ENCODE results near the gene MEIKIN. TPM values are rescaled to one million over a fixed set of nuclear protein-coding genes. Genes with fewer than 3 reads are reported as not detected.
"Not testable (repeated sequence)": the region's sequence is repeated elsewhere in the genome, so short reads cannot be mapped to it uniquely, and the experiment has no call there.

The MEIKIN gene
- total RNA-seq, 1 donor from 2014 or later = not detected

DNA sequence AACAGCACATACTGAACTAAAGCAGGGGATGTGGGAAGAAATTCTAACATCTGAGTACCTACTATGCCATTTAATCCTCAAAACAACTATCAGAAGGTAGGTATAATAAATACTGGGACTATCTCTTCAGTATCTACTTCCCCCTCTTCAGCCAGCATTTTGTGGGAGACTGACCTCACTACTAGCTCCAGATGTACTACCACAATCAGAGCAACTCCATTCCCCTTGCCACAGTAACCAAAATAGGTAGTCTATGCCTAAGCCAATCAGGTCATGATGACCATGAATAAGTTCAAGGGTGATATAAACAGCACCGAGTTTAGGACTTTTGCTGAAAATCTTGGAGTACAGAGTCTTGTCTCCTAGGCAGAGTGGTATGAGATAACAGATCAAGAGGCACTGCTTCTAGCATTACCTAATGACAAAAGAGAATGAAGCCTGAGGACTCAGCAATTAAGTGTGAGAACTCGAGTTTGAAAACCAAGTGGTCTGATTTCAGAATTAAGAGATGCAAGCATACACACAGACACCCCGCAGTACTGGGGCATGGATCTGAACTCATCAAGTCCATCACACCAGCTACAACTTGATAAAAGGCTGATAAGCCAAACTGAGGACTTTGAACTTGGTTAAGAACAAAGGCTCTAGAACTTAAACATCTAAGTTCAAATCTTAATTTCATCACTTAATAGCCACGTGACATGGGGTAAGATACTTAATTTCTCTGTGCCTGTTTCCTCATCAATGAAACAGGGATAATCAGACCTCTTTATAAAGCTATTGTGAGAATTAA, 158.4 kb downstream of the MEIKIN start:
- no peak for DNase-seq (ENCODE audit: low spot score)
- intact Hi-C loops (cut with DNase I) = no loop called here

DNA sequence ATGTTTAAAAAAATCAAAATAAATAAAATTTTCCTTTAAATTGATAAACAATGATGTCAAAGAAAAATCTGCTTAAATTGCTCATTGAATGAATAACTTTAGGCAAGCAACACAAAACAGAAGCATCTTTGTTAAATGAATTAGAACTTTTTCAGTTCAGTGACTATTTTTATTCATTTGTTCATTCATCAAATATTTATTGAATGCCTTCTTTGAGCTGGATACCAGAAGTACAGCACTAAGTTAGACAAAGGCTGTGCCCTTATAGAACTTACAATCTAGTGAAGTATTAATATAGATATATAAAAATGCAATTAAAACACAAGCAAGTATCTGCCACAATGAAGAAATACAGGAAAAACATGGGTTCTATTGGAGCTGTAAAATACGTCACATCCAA, 159.4 kb downstream of the MEIKIN start:
- DNase-seq (ENCODE audit: low spot score) = no peak
- intact Hi-C loops (cut with DNase I) = no loop called here

DNA sequence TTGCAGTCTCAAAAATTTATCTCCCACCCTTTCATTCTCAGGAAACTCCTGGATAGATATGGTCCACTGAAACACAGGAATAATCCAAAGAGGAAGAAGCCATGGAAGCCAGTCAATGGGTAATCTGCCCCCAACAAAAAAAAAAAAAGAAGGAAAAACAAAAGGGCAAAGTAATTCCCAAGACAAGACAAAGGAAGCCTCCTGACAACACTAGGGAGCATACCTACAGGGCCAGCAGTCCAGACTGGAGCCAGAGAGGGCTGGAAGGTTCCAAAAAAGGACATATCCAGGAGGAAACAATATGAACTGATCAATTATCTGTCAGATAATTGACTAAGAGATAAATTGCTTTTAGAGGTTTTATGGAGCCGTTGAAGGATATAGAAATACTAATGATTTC, 161.6 kb downstream of the MEIKIN start:
- intact Hi-C loops (cut with DNase I) = no loop called here
- no peak for DNase-seq (ENCODE audit: low spot score)

DNA sequence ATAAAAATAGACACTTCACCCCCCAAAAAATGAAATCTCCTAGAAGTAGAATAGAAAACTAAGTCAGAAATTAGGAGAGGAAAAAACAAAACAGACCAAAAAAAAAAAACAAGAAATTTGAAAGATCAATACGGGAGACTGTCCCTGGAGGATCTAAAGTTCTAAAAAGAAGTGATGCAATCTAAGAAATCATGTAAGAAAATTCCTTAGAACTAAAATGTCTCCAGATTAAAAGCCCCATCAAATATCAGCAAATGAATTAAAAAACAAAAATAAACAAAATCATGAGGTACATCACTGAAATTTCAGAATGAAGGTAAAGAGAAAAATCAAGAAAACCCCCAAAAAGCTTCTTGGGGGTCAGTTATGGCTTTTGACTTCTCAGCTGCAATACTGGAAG, 162.1 kb downstream of the MEIKIN start:
- intact Hi-C loops (cut with DNase I) = no loop called here
- DNase-seq (ENCODE audit: low spot score) = no peak

DNA sequence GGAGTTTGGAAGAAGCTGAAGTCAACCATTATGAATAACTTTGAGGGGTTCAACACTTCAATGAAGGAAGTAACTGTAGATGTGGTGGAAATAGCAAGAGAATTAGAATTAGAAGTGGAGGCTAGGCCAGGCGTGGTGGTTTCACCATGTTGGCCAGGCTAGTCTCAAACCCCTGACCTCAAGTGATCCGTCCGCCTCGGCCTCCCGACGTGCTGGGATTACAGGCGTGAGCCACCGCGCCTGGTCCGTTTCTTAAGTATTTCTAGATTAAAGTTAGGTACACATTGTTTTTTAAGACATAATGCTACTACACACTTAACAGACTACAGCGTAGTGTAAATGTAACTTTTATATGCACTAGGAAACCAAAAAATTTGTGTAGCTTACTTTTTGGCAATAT, 162.7 kb downstream of the MEIKIN start:
- intact Hi-C loops (cut with DNase I) = no loop called here
- no peak for DNase-seq (ENCODE audit: low spot score)

DNA sequence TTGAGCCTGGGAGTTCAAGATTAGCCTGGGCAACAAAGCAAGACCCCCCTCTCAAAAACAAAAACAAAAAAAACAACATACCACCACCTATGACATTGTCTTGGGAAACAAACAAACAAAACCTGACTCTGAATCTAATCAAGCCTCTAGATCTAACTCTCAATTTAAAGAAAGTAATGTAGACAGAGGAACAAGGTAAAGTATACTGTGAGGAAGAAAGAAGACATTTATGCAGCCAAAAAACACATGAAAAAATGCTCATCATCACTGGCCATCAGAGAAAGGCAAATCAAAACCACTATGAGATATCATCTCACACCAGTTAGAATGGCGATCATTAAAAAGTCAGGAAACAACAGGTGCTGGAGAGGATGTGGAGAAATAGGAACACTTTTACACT, 167.3 kb downstream of the MEIKIN start:
- intact Hi-C loops (cut with DNase I); DNase-seq (ENCODE audit: low spot score): not testable (repeated sequence)

DNA sequence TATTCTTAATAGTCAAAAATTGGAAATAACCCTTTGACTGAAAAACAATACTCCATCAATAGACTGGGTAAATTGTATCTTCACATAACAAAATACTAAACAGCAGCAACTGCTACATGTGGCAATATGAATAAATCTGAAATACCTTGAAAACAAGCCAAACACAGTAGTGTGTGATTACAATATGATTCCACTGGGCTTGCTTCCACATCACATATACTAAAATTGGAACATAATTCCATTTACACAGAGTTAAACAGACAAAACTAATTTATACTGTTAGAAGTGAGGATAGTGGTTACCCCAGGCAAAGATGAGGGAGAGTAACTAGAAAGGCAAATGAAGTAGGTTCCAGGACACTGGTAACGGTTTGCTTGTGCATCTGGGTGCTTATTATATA, 169.0 kb downstream of the MEIKIN start:
- intact Hi-C loops (cut with DNase I) = no loop called here
- no peak for DNase-seq (ENCODE audit: low spot score)

DNA sequence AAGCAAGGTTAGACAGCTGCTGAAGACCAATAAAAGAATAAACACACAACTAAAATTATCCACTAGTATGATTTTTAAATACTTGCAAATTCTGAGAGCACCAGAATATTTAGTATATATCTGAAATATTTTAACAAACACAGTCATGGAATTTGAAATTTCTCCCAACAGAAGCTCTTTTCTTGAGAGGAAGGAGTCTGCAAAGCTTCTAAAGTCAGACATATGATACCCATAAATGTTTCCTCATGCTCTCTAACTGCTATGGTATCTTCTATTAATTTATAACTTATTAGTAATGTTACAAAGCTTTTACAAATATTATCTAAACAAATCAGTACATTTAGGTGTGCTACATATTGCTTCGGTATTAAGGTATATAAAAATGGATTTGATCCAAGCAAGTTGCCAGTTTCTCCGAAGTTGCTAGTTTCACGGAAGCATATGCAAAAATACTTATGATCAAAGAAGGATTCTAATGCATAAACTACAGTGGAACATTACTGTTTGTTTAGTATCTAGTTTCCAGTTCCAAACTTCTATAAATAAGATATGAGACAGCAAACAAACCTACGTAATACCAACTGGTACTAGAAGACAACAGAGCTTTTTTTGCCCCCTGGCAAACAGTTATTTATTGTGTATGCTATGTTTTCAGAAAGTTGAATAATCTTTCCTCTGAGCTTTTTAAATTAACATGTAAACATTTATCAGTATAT, 170.7 kb downstream of the MEIKIN start:
- intact Hi-C loops (cut with DNase I) = no loop called here
- no peak for DNase-seq (ENCODE audit: low spot score)

DNA sequence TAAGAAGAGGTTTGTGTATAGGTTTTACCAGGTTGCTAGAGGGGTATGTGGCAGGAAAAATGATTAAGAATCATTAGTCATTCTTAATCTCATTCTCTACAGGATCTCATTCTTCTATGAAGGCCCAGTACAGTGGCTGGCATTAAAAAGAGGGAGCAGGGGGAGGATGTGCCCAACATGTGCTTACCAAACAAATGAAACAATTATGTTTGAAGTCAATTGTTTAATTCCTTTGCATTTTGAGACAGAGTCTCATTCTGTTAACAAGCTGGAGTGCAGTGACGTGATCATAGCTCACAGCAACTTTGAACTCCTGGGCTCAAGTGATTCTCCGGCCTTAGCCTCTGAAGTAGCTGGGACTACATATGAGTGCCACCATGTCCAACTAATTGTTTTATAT, 171.7 kb downstream of the MEIKIN start:
- intact Hi-C loops (cut with DNase I) = no loop called here
- DNase-seq (ENCODE audit: low spot score) = no peak

DNA sequence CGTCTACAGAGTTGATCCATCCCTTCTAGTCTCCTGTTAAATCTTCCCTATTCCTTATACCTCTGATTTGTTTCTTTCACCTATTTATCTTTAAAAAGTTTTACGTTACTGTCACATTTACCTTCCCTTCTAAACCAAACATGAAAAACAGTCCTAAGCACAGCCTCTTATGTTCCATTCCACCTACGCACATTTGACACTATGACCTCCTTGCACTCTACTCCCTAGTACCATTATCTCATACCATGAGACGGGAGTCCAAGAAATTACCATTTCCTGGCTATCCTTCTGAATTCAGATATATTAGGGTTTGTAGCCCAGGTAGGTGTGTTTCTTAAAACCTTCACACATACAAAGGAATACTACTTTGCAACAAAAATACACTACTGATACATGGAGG, 173.8 kb downstream of the MEIKIN start:
- no peak for DNase-seq (ENCODE audit: low spot score)
- intact Hi-C loops (cut with DNase I) = no loop called here

DNA sequence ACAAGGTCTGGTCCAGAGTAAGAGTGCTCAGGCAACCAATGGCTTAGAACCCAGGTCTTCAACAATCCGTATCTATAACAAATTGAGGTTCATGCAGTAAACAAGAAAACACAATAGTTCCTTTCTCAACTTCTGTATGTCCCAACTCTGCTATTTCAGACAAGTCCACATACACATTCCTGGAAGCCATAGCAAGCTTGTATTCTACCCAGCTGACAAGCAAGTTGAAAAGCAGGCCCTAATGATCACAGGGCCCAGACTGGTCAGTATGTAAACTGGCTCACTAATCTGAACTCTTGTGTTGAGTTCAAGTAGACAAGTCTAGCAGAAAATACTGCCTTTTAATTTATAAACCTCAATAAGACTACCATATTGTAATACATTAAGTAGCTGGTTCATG, 175.5 kb downstream of the MEIKIN start:
- no peak for DNase-seq (ENCODE audit: low spot score)
- intact Hi-C loops (cut with DNase I) = no loop called here

DNA sequence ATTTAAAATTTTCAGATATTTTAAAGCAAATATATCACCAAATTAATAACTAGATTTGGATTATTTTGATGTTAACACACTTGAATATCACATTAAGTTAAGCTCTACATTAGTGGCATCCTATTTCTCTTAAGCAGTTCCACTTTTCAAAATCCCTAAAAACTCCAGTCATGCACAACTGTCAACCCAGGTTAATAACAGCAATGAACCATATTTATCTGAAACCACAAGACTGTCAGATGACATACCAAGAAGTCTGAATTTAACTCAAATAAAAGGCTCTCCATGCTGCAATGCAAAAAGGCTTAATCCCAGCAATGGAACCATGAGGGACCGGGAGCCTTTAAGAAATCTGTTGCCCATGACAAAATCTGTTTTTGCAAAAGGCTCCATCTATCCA, 176.1 kb downstream of the MEIKIN start:
- DNase-seq (ENCODE audit: low spot score) = no peak
- intact Hi-C loops (cut with DNase I) = no loop called here

DNA sequence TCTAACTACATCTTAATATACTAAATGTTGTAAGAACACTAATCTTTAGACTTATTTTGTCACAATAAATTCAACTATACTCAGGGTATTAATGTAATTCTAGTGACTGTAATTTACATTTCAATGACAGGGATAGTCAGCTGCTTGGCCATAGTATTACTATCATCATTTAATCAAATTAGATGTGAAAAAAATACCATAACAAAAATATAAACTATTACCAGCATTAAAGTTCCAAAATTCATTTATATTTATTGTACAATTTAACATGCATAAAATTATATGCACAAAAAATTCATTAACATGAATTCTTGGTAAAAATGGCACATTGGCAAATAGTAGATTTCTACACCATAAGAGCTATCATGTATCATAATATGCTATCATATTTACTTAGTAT, 177.6 kb downstream of the MEIKIN start:
- intact Hi-C loops (cut with DNase I) = no loop called here
- DNase-seq (ENCODE audit: low spot score) = no peak

DNA sequence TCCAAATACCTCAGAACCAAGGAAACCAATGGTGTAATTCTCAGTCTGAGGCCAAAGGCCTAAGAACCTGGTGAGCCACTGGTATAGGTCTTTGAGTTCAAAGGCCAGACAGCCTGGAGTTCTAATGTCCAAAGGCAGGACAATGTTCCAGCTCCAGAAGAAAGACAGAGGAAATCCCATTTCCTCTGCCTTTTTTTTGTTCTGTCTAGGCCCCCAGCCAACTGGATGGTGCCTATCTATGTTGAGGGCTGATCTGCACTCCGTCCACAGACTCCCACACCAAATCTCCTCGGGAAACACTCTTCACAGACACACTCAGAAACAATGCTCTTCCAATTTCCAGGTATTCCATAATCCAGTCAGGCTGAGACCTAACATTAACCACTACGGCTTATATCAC, 178.8 kb downstream of the MEIKIN start:
- intact Hi-C loops (cut with DNase I) = no loop called here
- DNase-seq (ENCODE audit: low spot score) = no peak

DNA sequence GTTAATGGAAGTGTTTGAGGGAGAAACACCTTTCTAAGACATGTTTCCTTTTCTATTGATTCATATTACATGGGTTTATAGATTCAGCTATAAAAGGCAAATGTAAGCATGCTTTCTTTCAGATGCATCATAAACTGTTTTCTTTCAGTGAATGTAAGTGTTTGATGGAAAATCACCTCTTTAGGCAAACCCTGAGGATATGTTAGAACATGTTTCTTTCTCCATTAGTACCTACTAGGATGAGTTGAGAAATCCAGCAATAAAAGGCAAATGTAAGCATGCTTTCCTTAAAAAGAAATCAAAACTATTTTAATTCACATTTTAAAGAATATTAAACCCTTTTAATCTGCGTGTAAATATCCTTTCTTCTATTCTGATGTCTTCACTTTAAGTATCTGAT, 180.2 kb downstream of the MEIKIN start:
- DNase-seq (ENCODE audit: low spot score) = no peak
- intact Hi-C loops (cut with DNase I) = no loop called here

DNA sequence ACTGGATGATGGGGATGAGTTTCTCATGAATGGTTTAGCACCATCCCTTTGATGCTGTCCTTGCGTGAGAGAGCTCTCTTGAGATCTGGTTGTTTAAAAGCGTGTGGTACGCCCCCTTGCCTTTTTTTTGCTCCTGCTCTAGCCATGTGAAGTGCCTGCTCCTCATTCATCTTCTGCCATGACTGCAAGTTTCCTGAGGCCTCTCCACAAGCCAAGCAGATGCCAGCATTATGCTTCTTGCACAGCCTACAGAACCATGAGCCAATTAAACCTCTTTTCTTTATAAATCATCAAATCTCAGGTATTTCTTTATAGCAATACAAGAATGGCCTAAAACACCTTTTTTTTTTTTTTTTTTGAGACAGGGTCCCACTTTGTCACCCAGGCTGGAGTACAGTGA, 181.5 kb downstream of the MEIKIN start:
- no peak for DNase-seq (ENCODE audit: low spot score)
- intact Hi-C loops (cut with DNase I) = no loop called here

DNA sequence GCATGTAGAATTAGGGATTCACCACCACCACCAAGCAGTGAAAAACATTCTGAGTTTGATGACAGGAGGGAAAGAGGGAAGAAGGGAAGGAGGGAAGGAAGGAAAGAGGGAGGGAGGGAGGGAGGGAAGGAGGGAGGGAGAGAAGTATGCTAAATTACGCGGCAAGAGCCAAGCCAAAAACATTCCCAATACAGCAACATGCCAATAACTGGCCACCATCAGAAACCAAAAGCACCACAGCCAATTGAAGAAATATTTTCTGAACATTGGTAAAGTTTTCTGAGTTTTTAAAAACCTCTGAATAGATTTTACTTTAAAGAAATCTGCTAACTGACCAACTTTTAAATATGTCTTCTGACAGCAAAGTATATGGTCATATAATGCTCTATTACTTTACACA, 184.7 kb downstream of the MEIKIN start:
- DNase-seq (ENCODE audit: low spot score) = no peak
- intact Hi-C loops (cut with DNase I) = no loop called here

DNA sequence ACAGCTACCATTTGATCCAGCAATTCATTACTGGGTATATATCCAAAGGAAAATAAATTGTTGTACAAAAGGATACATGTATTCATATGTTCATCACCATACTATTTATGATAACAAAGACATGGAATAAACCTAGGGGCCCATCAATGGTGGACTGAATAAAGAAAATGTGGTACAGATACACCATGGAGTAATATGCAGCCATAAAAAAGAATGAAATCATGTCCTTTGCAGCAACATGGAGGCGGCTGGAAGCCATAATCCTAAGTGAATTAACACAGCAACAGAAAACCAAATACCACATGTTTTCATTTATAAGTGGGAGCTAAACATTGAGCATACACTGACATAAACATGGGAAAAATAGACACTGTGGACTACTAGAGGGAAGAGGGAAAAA, 185.8 kb downstream of the MEIKIN start:
- intact Hi-C loops (cut with DNase I) = loop anchor here (2.0 kb wide), 1 partner anchor 37 kb away; the partner anchor contains the start of gene FNIP1
- no peak for DNase-seq (ENCODE audit: low spot score)

DNA sequence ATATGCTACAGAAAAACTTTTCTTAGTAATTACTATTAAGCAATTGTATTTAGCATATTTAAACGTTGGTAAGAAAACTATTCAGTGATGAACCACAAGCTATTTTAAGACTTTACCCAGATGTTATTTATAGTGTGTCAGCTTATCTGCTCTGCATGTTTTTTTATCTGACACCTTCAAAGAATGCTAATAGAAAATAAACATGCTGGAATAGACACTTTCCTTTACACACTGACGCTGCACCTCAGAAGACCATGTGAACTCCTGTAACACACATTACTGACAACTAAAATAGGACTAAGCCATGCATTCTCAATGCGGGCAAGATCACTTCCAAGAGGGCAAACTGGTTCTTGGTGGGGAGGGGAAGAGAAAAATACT, 187.0 kb downstream of the MEIKIN start:
- intact Hi-C loops (cut with DNase I) = loop anchor here (2.0 kb wide), 1 partner anchor 38 kb away; the partner anchor contains the start of gene FNIP1
- DNase-seq (ENCODE audit: low spot score) = no peak

DNA sequence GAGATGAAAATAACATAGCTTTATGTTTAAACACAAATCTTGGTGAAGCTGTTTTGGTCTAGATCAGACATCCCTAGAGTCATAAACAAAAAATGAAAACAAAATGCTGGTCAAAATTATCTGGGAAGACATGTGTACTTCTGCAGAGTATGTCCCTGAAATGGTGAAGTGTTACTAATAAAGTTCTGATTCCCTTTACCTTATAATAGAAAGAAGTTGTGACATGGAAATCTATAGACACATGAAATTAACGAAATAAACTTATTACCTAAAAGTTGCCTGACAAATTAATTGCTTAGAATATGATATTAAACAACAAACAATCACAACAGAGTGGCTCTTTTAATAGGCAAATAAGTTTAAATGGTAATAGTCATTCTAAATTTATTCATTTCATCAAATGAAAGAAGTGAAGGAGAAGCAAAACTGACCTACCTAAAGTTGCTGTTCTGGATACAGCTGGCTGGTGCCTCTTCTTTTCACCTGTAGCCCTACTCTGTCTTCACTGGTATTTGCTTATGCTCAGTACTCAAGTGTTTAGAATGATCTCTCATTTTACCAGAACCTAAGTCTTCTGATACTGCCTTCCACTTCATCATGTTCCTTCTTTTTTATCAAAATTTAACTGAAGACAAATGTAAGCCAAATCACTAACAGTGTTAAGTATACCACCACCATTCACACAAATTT, 187.5 kb downstream of the MEIKIN start:
- intact Hi-C loops (cut with DNase I) = loop anchor here (2.0 kb wide), 1 partner anchor 39 kb away; the partner anchor contains the start of gene FNIP1

More for the DNA sequence above, 187.5 kb downstream of the MEIKIN start:
- no peak for DNase-seq (ENCODE audit: low spot score)

Measured in cardiac septum (tissue), 1 donor.